OCI-M1 (cell line): ENCODE measurements around the gene KIAA1671.
A peak's percentile ranks its signal among the peaks of the same experiment; 100 is the strongest.

Source experiments
- DNase-seq: peaks from one replicate; lab custom pipeline; 2025; lab: John Stamatoyannopoulos, UW

KIAA1671 gene

GRCh38 chr22:25014896-25015755 lies 62.6 kb downstream of the KIAA1671 start:
- DNase-seq, result no peak

DNA sequence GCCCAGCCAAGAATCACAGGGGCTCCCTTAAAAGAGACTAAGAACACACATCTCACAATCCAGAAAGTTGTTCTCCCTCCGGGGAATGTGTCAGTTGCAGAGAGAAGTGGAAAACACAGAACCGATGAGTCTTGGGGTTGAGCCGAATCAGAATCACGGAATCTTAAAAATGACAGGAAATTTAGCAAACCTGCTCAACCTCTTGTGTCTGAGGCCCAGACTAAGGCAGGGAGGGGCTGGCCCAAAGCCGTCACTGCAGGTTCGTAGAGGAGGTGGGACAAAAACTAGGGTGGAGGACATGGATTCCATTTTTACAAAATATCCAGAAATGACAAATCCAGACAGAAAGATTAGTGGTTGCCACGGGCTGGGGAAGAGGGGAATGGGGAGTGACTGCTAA lies 63.8 kb downstream of the KIAA1671 start:
- no peak for DNase-seq

GRCh38 chr22:25018009-25018408 lies 65.5 kb downstream of the KIAA1671 start:
- DNase-seq, result no peak

GRCh38 chr22:25019427-25020184 lies 67.1 kb downstream of the KIAA1671 start:
- no peak for DNase-seq

- no peak for DNase-seq
These were observed 68.9 kb downstream of the KIAA1671 start for GRCh38 chr22:25021409-25021808.

GRCh38 chr22:25021976-25022711 lies 69.6 kb downstream of the KIAA1671 start:
- DNase-seq, result no peak

DNA sequence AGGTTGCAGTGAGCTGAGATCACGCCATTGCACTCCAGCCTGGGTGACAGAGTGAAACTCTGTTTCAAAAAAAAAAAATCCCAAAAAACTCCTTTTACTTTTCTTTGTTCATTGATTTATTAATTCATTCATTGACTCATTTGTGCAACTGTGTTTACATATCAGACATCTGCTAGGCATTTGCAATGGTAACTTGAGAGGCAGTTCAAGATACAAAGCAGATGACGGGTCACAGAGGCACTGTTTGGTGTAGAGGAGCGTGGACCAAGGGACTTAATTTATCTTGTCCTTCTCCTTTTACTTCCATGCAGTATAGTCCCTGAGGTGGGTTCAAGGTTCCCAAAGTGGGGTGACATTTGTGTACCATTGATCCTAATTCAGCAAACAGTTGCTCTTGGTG lies 71.4 kb downstream of the KIAA1671 start:
- DNase-seq, result no peak

- no peak for DNase-seq
These were observed 72.4 kb downstream of the KIAA1671 start for GRCh38 chr22:25024895-25025294.

DNA sequence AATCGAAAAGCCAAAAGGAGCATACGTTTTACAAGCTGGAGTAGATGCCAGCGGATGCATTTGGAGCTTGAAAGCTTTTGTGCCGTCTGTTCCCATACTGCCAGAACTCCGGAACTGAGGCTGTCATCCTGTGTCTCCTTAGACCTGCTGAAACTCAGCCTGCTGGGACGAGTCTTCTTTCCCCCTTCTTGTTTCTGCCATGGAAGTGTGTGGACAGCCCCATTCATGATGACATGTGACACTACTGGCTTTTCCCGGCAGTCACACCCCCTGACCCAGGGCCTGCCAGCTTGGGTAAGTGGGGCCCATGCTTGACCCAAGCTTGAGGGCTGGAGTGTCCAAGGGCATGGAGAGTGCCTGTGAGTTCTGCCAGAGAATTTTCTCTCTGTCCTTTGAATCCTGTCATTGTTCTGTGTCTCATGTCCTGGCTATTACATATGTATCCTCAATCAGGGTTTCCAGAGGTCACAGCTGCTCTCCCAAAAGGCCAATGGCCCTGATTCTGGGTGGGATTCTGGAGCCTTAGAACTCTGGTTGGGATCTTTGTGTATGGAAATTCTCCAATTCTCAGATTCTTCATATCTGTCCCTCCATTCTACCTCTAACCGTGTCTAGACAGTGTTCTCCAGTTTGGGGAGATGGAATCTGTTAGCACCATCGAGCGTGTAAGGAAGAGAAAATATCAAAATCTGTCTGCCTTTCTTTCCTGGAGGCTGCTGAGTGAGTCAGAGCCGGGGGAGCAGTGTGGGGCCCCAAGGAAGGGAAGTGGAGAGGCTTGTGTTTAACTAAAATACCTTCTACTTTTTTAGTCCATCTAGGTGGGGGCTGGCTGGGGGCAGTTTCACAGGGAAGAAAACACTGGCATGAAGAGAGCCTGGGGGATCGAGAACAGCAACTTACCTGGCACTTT lies 73.2 kb downstream of the KIAA1671 start:
- no peak for DNase-seq

DNA sequence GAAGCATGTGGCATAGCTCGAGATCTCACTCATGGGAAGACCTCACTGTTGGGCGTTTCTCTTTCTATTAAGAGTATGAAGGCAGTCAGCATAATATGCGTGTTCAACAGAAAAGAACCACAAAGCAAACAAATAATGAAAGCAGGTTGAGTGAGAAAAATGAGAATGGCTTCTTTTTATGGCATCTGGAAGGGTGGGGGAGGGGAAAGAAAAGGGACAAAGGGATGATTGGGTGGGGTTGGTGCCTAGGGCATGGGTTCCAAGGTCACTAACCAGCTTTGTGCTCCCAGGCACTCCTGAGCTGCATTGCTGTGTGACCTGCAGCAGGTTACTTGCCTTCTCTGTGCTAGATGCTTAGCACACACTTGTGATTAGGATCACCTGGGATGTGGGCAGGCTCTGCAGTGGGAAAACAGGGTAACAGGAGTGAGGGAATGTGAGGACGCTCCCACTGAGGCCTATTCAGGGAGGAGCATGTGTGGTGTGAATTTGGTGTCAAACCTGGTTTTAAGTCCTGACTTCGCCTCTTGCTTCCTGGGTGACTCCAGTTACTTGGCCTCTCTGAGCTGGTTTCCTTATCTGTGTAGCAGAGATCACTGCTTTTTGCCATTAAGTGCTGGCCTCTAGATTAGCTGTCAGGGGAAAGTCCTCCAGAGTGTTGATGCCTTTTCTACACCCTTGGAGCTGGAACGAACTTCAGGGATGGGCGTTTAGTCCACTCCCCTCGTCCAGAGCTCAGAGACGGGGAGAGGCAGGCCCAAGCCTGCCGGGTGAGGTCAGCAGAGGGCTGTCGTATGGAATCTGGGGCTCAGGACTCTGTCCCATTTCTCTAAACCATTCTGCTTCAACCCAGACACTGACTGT lies 74.8 kb downstream of the KIAA1671 start:
- no peak for DNase-seq

DNA sequence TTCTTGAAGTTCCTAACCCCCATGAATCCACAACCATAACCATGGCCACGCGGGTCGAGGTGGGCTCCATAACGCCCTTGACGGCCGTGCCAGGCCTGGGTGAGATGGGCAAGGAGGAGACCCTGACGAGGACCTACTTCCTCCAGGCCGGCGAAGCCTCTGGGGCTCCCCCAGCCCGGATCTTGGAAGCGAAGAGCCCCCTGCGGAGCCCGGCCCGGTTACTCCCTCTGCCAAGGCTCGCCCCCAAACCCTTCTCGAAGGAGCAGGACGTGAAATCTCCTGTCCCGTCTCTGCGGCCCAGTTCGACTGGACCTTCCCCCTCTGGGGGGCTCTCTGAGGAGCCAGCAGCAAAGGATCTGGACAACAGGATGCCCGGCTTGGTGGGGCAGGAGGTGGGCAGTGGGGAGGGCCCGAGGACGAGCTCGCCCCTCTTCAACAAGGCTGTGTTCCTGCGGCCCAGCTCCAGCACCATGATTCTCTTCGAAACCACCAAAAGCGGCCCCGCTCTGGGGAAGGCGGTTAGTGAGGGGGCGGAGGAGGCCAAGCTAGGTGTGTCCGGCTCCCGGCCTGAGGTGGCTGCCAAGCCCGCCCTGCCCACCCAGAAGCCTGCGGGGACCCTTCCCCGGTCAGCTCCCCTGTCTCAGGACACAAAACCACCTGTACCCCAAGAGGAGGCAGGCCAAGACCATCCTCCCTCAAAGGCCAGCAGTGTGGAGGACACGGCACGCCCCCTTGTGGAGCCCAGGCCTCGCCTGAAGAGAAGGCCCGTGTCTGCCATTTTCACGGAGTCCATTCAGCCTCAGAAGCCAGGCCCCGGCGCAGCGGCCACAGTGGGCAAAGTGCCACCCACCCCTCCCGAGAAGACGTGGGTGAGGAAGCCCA lies 75.7 kb downstream of the KIAA1671 start:
- peak; percentile 54 for DNase-seq

- no peak for DNase-seq
These were observed 76.3 kb downstream of the KIAA1671 start for GRCh38 chr22:25028841-25029141.

DNA sequence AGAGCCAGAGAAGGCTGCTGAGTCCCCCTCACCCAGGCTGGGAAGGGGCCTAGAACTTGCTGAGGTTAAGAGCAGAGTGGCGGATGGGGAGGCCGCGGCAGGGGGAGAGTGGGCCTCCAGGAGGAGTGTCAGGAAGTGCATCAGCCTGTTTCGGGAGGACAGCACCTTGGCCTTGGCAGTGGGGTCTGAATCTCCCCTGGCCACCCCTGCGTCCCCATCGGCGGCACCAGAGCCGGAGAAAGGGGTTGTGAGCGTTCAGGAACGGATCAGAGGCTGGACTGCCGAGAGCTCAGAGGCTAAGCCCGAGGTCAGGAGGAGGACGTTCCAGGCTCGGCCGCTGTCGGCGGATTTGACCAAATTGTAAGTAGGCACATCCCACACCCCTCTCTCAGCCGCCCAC lies 76.7 kb downstream of the KIAA1671 start:
- no peak for DNase-seq

GRCh38 chr22:25030636-25031035 lies 78.1 kb downstream of the KIAA1671 start:
- no peak for DNase-seq

- DNase-seq, result no peak
These were observed 79.5 kb downstream of the KIAA1671 start for GRCh38 chr22:25032066-25032465.

DNA sequence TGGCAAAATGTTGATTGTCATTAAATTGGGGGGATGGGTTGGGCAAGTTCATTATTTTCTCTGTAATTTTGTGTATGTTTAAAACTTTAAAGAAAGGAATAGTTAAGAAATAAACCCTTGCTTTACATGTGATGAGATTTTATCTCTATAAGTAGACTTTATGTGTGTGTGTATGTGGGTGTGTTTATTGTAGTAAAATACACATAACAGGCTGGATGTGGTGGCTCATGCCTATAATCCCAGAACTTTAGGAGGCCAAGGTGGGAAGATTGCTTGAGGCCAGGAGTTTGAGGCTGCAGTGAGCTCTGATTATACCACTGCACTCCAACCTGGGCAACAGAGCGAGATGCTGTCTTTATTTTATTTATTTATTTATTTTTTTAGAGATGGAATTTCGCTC lies 83.2 kb downstream of the KIAA1671 start:
- DNase-seq, result no peak

DNA sequence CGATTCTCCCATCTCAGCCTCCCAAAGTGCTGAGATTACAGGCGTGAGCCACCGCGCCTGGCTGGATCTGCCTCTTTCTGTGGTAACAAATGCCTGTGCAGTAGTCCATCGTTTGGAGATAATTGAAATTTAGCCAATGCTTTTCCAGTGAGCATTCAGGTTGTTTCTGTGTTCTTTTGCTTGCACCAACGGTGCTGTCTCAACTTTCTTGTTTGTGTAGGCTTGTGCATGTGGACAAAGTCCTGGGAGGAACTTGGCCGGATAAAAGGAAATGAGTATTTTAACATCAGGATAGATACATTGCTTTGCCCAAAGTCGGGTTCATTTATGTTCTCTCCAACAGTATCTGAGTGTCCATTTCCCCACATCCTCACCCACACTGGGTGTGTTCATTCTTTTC lies 85.7 kb downstream of the KIAA1671 start:
- no peak for DNase-seq

- DNase-seq, result no peak
These were observed 86.3 kb downstream of the KIAA1671 start for GRCh38 chr22:25038771-25039170.

DNA sequence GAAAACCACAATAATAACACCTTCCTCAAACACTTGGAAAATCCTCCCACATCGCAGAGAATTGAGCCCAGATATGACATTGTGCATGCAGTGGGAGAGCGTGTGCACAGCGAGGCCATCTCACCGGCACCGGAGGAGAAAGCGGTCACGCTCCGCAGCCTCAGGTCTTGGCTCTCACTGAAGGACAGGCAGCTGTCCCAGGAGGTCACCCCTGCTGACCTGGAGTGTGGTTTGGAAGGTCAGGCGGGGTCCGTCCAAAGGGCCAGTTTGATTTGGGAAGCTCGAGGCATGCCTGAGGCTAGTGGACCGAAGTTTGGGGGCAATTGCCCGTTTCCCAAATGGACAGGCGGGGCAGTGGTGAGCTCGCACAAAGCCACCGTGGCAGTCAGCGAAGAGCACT lies 86.7 kb downstream of the KIAA1671 start:
- no peak for DNase-seq

DNA sequence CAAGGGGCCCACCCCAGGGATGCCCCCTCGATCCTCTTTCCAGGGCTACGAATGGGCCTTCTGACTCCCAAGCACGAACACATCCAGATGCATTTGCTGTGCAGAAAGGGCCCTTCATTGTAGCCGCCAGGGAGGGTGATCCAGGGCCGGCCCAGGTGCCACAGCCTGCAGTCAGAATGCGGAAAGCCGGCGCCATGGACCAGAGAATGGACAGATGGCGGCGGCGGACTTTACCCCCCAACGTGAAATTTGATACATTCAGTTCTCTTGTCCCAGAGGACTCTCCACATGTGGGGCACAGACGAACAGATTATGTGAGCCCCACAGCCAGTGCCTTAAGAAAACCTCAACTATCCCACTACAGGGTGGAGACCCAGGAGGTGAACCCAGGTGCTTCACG lies 87.2 kb downstream of the KIAA1671 start:
- DNase-seq, result no peak
